ENCODE measurements around the gene SRGAP3.

- no peak for TF ChIP-seq CTCF (IDR thresholded peaks at IDR 0.05)
- TF ChIP-seq POLR2A (IDR thresholded peaks at IDR 0.05): no peak
Measured at GRCh38 chr3:9231471-9231870, 18.0 kb downstream of the SRGAP3 start.

Measured in testis (tissue), 2 donors.